GM19025 (cell line): Measurements from ENCODE around the gene P2RY14.
"Not testable (repeated sequence)": the region's sequence is repeated elsewhere in the genome, so short reads cannot be mapped to it uniquely, and the experiment has no call there.

Source experiments
- ATAC-seq: cut with Tn5 transposase; IDR thresholded peaks from one replicate; pipeline ENCODE4 v1.9.1; 2021; ENCODE audit warnings: mild to moderate bottlenecking, low read depth, moderate library complexity; ENCODE audit not compliant: unreplicated experiment

Gene P2RY14

GRCh38 chr3:151265166-151265565, 13.2 kb downstream of the P2RY14 start:
- ATAC-seq: no peak

- ATAC-seq: no peak
Observed at GRCh38 chr3:151264605-151265004, 13.7 kb downstream of the P2RY14 start.

GRCh38 chr3:151262871-151263525, 15.3 kb downstream of the P2RY14 start:
- no peak for ATAC-seq

- ATAC-seq: no peak
Observed at GRCh38 chr3:151259664-151260063, 18.7 kb downstream of the P2RY14 start.

- no peak for ATAC-seq
Observed at GRCh38 chr3:151256749-151257148, 21.6 kb downstream of the P2RY14 start.

- ATAC-seq: no peak
Observed at GRCh38 chr3:151248772-151249337, 29.5 kb downstream of the P2RY14 start.

- not testable (repeated sequence) for ATAC-seq
Observed at GRCh38 chr3:151242006-151242405, 36.3 kb downstream of the P2RY14 start.

GRCh38 chr3:151236736-151237135, 41.6 kb downstream of the P2RY14 start:
- no peak for ATAC-seq

GRCh38 chr3:151236316-151236715, 42.0 kb downstream of the P2RY14 start:
- no peak for ATAC-seq

GRCh38 chr3:151234825-151235224, 43.5 kb downstream of the P2RY14 start:
- no peak for ATAC-seq

GRCh38 chr3:151232991-151233390, 45.4 kb downstream of the P2RY14 start:
- ATAC-seq: no peak

- ATAC-seq: not testable (repeated sequence)
Observed at GRCh38 chr3:151232403-151232802, 45.9 kb downstream of the P2RY14 start.

GRCh38 chr3:151230646-151231045, 47.7 kb downstream of the P2RY14 start:
- ATAC-seq: no peak

- no peak for ATAC-seq
Observed at GRCh38 chr3:151228666-151229040, 49.7 kb downstream of the P2RY14 start.

GRCh38 chr3:151227807-151228665, 50.3 kb downstream of the P2RY14 start:
- peak; percentile 81 for ATAC-seq

GRCh38 chr3:151227266-151227806, 51.0 kb downstream of the P2RY14 start:
- ATAC-seq: peak; percentile 39

GRCh38 chr3:151226825-151227224, 51.5 kb downstream of the P2RY14 start:
- no peak for ATAC-seq

- ATAC-seq: no peak
Observed at GRCh38 chr3:151226088-151226563, 52.2 kb downstream of the P2RY14 start.

- no peak for ATAC-seq
Observed at GRCh38 chr3:151225040-151225975, 53.0 kb downstream of the P2RY14 start.

GRCh38 chr3:151224268-151224866, 54.0 kb downstream of the P2RY14 start:
- no peak for ATAC-seq
